Melanocyte of skin (primary cell): Measurements from ENCODE around the gene MRPS16. TPM values are rescaled to one million over a fixed set of nuclear protein-coding genes. Genes with fewer than 3 reads are reported as not detected.

ENCODE experiments used
- small RNA-seq, 2 donors: library from RNA; depleted of rRNA; stranded (forward); fragments of <200 nt; gene quantifications; one replicate each; pipeline ENCODE3, GENCODE V24; 2012
- total RNA-seq, 2 donors: library from RNA; depleted of rRNA; stranded (reverse); fragments of >200 nt; gene quantifications; 2 replicates each; pipeline ENCODE4 v1.2.3, GENCODE V29; 2012

MRPS16 gene
- total RNA-seq, result 10 to 100 TPM; 70.5 to 92.2 TPM

DNA sequence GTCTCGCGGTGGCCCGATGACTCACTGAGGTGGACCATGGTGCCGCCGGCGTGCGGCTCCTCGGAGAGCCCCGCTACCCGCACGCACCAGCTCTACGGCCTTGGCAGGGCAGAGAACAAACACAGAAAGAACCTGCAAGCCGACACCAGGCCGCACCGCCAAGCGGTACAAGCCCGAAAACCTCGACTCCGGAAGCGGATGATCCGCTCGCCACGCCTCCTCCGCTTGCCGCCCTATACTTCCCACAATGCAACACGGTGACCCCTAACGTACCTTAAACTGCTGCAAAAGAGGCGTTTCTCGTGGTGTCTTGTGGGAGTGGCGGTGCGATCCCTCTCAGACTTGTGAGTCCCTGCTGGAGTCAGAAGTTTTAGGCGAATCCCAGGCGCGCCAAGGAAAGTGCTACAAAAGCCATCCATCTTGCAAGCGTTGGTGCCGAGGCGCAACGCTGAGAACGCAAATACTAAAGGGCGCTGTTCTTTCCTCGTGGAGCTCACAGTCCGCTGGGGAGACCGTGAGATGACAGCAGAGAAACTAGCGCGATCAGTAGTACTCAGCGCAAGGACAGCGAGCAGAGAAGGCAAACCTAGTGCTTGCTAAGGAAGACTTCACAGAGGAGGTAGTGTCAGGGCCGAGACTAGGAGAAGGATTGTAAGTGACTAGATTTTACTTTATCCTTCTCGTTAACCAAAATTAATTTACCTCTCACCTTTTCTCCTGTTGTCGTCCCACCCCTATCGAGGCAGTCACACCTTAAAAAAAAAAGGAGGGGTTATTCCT lies at the start of gene MRPS16:
TSS of gene MRPS16 (minus strand) at position 200 of the 780 bp plus-strand sequence. CDS start at position 38, 162 bp downstream.

GRCh38 chr10:73246646-73247508 lies 5.6 kb downstream of the MRPS16 start, which contains the start of gene DNAJC9:
DNAJC9 (minus strand) TSS chr10:73247255; CDS start chr10:73247189, 66 bp downstream.

Small RNA genes lying within 50 kb of the gene (small RNA-seq; reads per million reads assigned to genes)
- gene RNU6-833P, result 0 reads per million in 2 donors

Other genes starting within 250 kb of the MRPS16 start
- 10 to 100 TPM; 60.6 to 86.9 TPM for gene P4HA1, start 155.8 kb downstream of the MRPS16 start, total RNA-seq
- gene NUDT13, start 142.2 kb downstream of the MRPS16 start, total RNA-seq, result 1 to 10 TPM; 2.0 to 3.1 TPM
- 10 to 100 TPM; 39.9 to 43.0 TPM for gene ECD, start 84.6 kb downstream of the MRPS16 start, total RNA-seq
- gene FAM149B1, start 84.5 kb downstream of the MRPS16 start, total RNA-seq, result 10 to 100 TPM in 1 of 2 donors, 1 to 10 TPM in 1; 10.0 to 11.0 TPM
- 10 to 100 TPM; 22.4 to 44.6 TPM for gene DNAJC9, start 5.4 kb downstream of the MRPS16 start, total RNA-seq
- 1 to 10 TPM in 1 of 2 donors, under 1 TPM in 1; 0.33 to 2.4 TPM for gene CFAP70, start 106.2 kb upstream of the MRPS16 start, total RNA-seq
- 10 to 100 TPM; 70.9 to 84.9 TPM for gene ANXA7, start 161.4 kb upstream of the MRPS16 start, total RNA-seq
- gene MSS51, start 180.9 kb upstream of the MRPS16 start, total RNA-seq, result under 1 TPM; 0.67 to 0.69 TPM
- 10 to 100 TPM; 12.0 to 15.0 TPM for gene PPP3CB, start 243.4 kb upstream of the MRPS16 start, total RNA-seq